HUES64 (cell line): ENCODE data around the gene MGMT.
A peak's percentile ranks its signal among the peaks of the same experiment; 100 is the strongest.

Experiments used
- H3K27ac ChIP-seq: 2 replicates; pipeline ENCODE4 v1.7.0; 2013; ENCODE audit warnings: low read depth, low read length, inconsistent platforms
- H3K27me3 ChIP-seq: 2 replicates; pipeline ENCODE4 v1.6.1; 2013; ENCODE audit warnings: mild to moderate bottlenecking, low read length; ENCODE audit not compliant: insufficient read depth
- H3K36me3 ChIP-seq: 2 replicates; pipeline ENCODE4 v1.6.1; 2013; ENCODE audit warnings: mild to moderate bottlenecking, low read length; ENCODE audit not compliant: insufficient read depth
- H3K4me1 ChIP-seq: 2 replicates; pipeline ENCODE4 v1.6.1; 2013; ENCODE audit warnings: mild to moderate bottlenecking, low read length, moderate library complexity; ENCODE audit not compliant: insufficient read depth
- H3K4me3 ChIP-seq: 2 replicates; pipeline ENCODE4 v1.5.1; 2013; ENCODE audit warnings: mild to moderate bottlenecking, low read length, moderate library complexity
- H3K9ac ChIP-seq: 2 replicates; pipeline ENCODE4 v1.6.1; 2013; ENCODE audit warnings: mild to moderate bottlenecking, low read depth, low read length
- H3K9me3 ChIP-seq: 2 replicates; pipeline ENCODE4 v1.6.1; 2013; ENCODE audit warnings: low read depth, low read length; ENCODE audit not compliant: insufficient read depth
- WGBS: fragments of 150-250, 120-280 bp; methylation state at CpG from one replicate; pipeline ENCODE4 v1.1.7; 2013; ENCODE audit warnings: missing lambda C conversion rate; 5-methylcytosine and 5-hydroxymethylcytosine counted together

MGMT gene

GRCh38 chr10:129455625-129456024 is 11.4 kb upstream of the MGMT start:
- no peak overlapping the region for H3K27ac ChIP-seq
- H3K36me3 ChIP-seq: no peaks in the 10 kb centered on the region
- no peaks in the 10 kb centered on the region for H3K4me1 ChIP-seq
- no peak overlapping the region for H3K4me3 ChIP-seq
- no peaks in the 10 kb centered on the region for H3K9me3 ChIP-seq
- H3K27me3 ChIP-seq: no peaks in the 10 kb centered on the region
- no peak overlapping the region for H3K9ac ChIP-seq
- 95% methylated on average over 5 of the region's 6 CpGs for WGBS

- H3K36me3 ChIP-seq: no peaks in the 10 kb centered on the region
- H3K4me1 ChIP-seq: 0 out of 2 replicates have a peak, but pooled peaks cover 4% of the 10 kb centered on the region
- no peak overlapping the region for H3K4me3 ChIP-seq
- H3K9me3 ChIP-seq: no peaks in the 10 kb centered on the region
- no peaks in the 10 kb centered on the region; the same call in 1 of the 2 replicates for H3K27me3 ChIP-seq
- H3K9ac ChIP-seq: no peak overlapping the region
- 97% methylated on average over 10 of the region's 10 CpGs for WGBS
- H3K27ac ChIP-seq: no peak overlapping the region
Measured at GRCh38 chr10:129459762-129460539, 7.1 kb upstream of the MGMT start.

GRCh38 chr10:129462257-129462795 is 4.7 kb upstream of the MGMT start:
- H3K9me3 ChIP-seq: no peaks in the 10 kb centered on the region
- no peak overlapping the region for H3K4me3 ChIP-seq
- no peaks in the 10 kb centered on the region for H3K36me3 ChIP-seq
- 0 out of 2 replicates have a peak, but pooled peaks cover 5% of the 10 kb centered on the region for H3K4me1 ChIP-seq
- H3K9ac ChIP-seq: no peak overlapping the region
- no peak overlapping the region for H3K27ac ChIP-seq
- peaks cover 5% of the 10 kb centered on the region for H3K27me3 ChIP-seq
- WGBS: 89% methylated on average over 6 of the region's 6 CpGs

- 95% methylated on average over 8 of the region's 8 CpGs for WGBS
Measured at GRCh38 chr10:129464251-129464650, 2.8 kb upstream of the MGMT start.

GRCh38 chr10:129465796-129466702 is 992 bp upstream of the MGMT start:
- peak overlapping the region; percentile 12; the same call in 1 of the 2 replicates for H3K9ac ChIP-seq
- no peaks in the 10 kb centered on the region for H3K9me3 ChIP-seq
- no peak overlapping the region for H3K27ac ChIP-seq
- H3K27me3 ChIP-seq: peaks cover 5% of the 10 kb centered on the region
- 0 out of 2 replicates have a peak, but pooled peaks cover 9% of the 10 kb centered on the region for H3K4me1 ChIP-seq
- H3K36me3 ChIP-seq: no peaks in the 10 kb centered on the region
- peak overlapping the region; percentile 43 for H3K4me3 ChIP-seq
- 91% methylated on average over 21 of the region's 21 CpGs for WGBS

More at GRCh38 chr10:129464251-129464650, 2.8 kb upstream of the MGMT start:
- Histone ChIP-seq H3K4me1 (0 out of 2 replicates have a peak, but pooled peaks cover 9% of the 10 kb centered on the region), H3K27ac (no peak overlapping the region), H3K27me3 (peaks cover 5% of the 10 kb centered on the region), H3K9me3 (no peaks in the 10 kb centered on the region), H3K36me3 (no peaks in the 10 kb centered on the region), H3K4me3 (no peak overlapping the region), H3K9ac (no peak overlapping the region)

GRCh38 chr10:129467359-129468064 is 471 bp downstream of the MGMT start:
- Histone ChIP-seq H3K9ac (peak overlapping the region; percentile 78), H3K4me3 (peak overlapping the region; percentile 77), H3K27me3 (peaks cover 5% of the 10 kb centered on the region), H3K4me1 (0 out of 2 replicates have a peak, but pooled peaks cover 9% of the 10 kb centered on the region), H3K27ac (no peak overlapping the region; the same call in 1 of the 2 replicates), H3K36me3 (no peaks in the 10 kb centered on the region), H3K9me3 (no peaks in the 10 kb centered on the region)
- 50% methylated on average over 25 of the region's 25 CpGs for WGBS

- no peak overlapping the region for H3K27ac ChIP-seq
- no peaks in the 10 kb centered on the region for H3K36me3 ChIP-seq
- H3K9ac ChIP-seq: no peak overlapping the region
- H3K4me3 ChIP-seq: no peak overlapping the region
- H3K9me3 ChIP-seq: no peaks in the 10 kb centered on the region
- H3K27me3 ChIP-seq: peaks cover 5% of the 10 kb centered on the region
- 0 out of 2 replicates have a peak, but pooled peaks cover 9% of the 10 kb centered on the region for H3K4me1 ChIP-seq
- 94% methylated on average over 9 of the region's 9 CpGs for WGBS
Measured at GRCh38 chr10:129468187-129468586, 1.1 kb downstream of the MGMT start.

- WGBS: 77% methylated on average over 11 of the region's 11 CpGs
- no peak overlapping the region for H3K4me3 ChIP-seq
- no peaks in the 10 kb centered on the region for H3K9me3 ChIP-seq
- H3K27ac ChIP-seq: no peak overlapping the region
- H3K4me1 ChIP-seq: 0 out of 2 replicates have a peak, but pooled peaks cover 4% of the 10 kb centered on the region
- H3K27me3 ChIP-seq: peaks cover 5% of the 10 kb centered on the region
- H3K9ac ChIP-seq: no peak overlapping the region
- no peaks in the 10 kb centered on the region for H3K36me3 ChIP-seq
Measured at GRCh38 chr10:129470103-129470851, 3.2 kb downstream of the MGMT start.

- Histone ChIP-seq H3K36me3 (no peaks in the 10 kb centered on the region), H3K27me3 (no peaks in the 10 kb centered on the region), H3K4me3 (no peak overlapping the region), H3K27ac (no peak overlapping the region), H3K4me1 (0 out of 2 replicates have a peak, but pooled peaks cover 4% of the 10 kb centered on the region), H3K9ac (no peak overlapping the region), H3K9me3 (no peaks in the 10 kb centered on the region)
- 94% methylated on average over 16 of the region's 16 CpGs for WGBS
Measured at GRCh38 chr10:129471447-129472175, 4.6 kb downstream of the MGMT start.
